Panc1 (cell line): ENCODE data around the gene EVC. TPM values are rescaled to one million over a fixed set of nuclear protein-coding genes. Genes with fewer than 3 reads are reported as not detected.

Experiments used
- ATAC-seq: fragments of 200-7000 bp; cut with Tn5 transposase; 2 replicates; pipeline ENCODE4 v1.9.1; 2020; ENCODE audit warnings: mild to moderate bottlenecking, moderate library complexity
- BruUV-seq: library from RNA; stranded (reverse); fragments of 400-500 nt; replicated peaks from 2 replicates; lab custom pipeline; 2021; lab: Mats Ljungman, UMichigan
- CTCF ChIA-PET: fragments of 300-600 bp; sonication (Branson Sonifier 250); formaldehyde crosslinking; loops from one replicate; lab custom pipeline; 2022; ENCODE audit warnings: antibody characterized with exemption; lab: Charles Lee
- POLR2A ChIA-PET: fragments of 300-600 bp; sonication (Branson Sonifier 250); formaldehyde crosslinking; loops from one replicate; lab custom pipeline; 2022; ENCODE audit warnings: antibody characterized with exemption; lab: Charles Lee
- DNase-seq: peaks from one replicate; pipeline ENCODE4 v3.0.0-alpha.2; 2010; ENCODE audit warnings: low read depth, low spot score
- H3K27ac ChIP-seq: 2 replicates; pipeline ENCODE4 v1.5.1; 2011; ENCODE audit warnings: mild to moderate bottlenecking, low read length, inconsistent platforms
- H3K27me3 ChIP-seq: fragments of 200-500 bp; sonication (Bioruptor generic); 2 replicates; pipeline ENCODE4 v1.6.0; 2014; ENCODE audit warnings: low read length, inconsistent platforms; ENCODE audit not compliant: control insufficient read depth, insufficient read depth
- H3K36me3 ChIP-seq: fragments of 200-500 bp; sonication (Bioruptor generic); 2 replicates; pipeline ENCODE4 v1.5.1; 2014; ENCODE audit warnings: inconsistent platforms, mild to moderate bottlenecking, low read length, moderate library complexity; ENCODE audit not compliant: control insufficient read depth, insufficient read depth
- H3K4me1 ChIP-seq: 2 replicates; pipeline ENCODE4 v1.5.1; 2011; ENCODE audit warnings: inconsistent platforms, mild to moderate bottlenecking, low read length, moderate library complexity; ENCODE audit not compliant: control insufficient read depth, insufficient read depth
- H3K4me3 ChIP-seq, 2 experiments: 2 replicates each; pipeline ENCODE4 v1.5.1; 2011 to 2012; ENCODE audit warnings: low read depth in 2 of 2, low read length in 2 of 2, mild to moderate bottlenecking in 2 of 2, inconsistent platforms in 1 of 2, moderate library complexity in 1 of 2
- H3K9me3 ChIP-seq: fragments of 200-500 bp; sonication (Bioruptor generic); 2 replicates; pipeline ENCODE4 v1.5.1; 2014; ENCODE audit warnings: low read depth, mild to moderate bottlenecking, inconsistent platforms, low read length, moderate library complexity; ENCODE audit not compliant: control insufficient read depth, insufficient read depth
- CTCF ChIP-seq: fragments of 450-650 bp; IDR thresholded peaks from 2 replicates; pipeline ENCODE4 v1.5.1; 2017; ENCODE audit warnings: mild to moderate bottlenecking
- POLR2AphosphoS5 ChIP-seq: IDR thresholded peaks from 2 replicates; pipeline ENCODE4 v1.6.1; 2012; ENCODE audit warnings: mild to moderate bottlenecking, low read depth, low read length, moderate library complexity
- REST ChIP-seq, 2 experiments: IDR thresholded peaks; 2 replicates each; pipeline ENCODE4 v1.6.1; 2011 to 2012; ENCODE audit warnings: low read depth in 2 of 2, control low read depth in 1 of 2, low read length in 1 of 2, mild to moderate bottlenecking in 1 of 2, moderate library complexity in 1 of 2; ENCODE audit not compliant: insufficient read depth in 1 of 2
- SIN3A ChIP-seq: IDR thresholded peaks from 2 replicates; pipeline ENCODE4 v1.6.1; 2012; ENCODE audit warnings: low read depth, mild to moderate bottlenecking, low read length, moderate library complexity, borderline replicate concordance; ENCODE audit not compliant: insufficient read depth
- TCF7L2 ChIP-seq: IDR thresholded peaks from 2 replicates; pipeline ENCODE4 v1.6.1; 2011; ENCODE audit warnings: mild to moderate bottlenecking, low read depth, low read length, inconsistent platforms
- in situ Hi-C: cut with HindIII; loops from 2 replicates; pipeline ENCODE4 v1.10.0; 2016; ENCODE audit warnings: low sequenced_read_pairs, low pct_unique_long_range_greater_than_20kb
- intact Hi-C: fragments of 100-400 bp; cut with micrococcal nuclease; formaldehyde crosslinking; loops from one replicate; pipeline ENCODE4 v1.10.0; 2022; ENCODE audit not compliant: unreplicated experiment
- total RNA-seq: library from RNA; stranded (reverse); gene quantifications from one replicate; pipeline ENCODE4 v1.2.1, GENCODE V29; 2021; ENCODE audit not compliant: unreplicated experiment

The EVC gene
- total RNA-seq, 1 experiment from 2014 or later = 12.1 TPM

GRCh38 chr4:5789141-5789540 lies 78.1 kb downstream of the EVC start:
- intact Hi-C loops = no loop called here
- in situ Hi-C loops = no loop called here
- ATAC-seq (no peak), DNase-seq (no peak)
- no peak overlapping the region for H3K4me3 ChIP-seq
- no peaks in the 10 kb centered on the region for H3K9me3 ChIP-seq
- POLR2A ChIA-PET = no interaction called here
- TF ChIP-seq CTCF (no peak), POLR2AphosphoS5 (no peak), REST (IDR thresholded peaks at IDR 0.05; ENCODE audit: insufficient read depth in 1 of 2, low read depth in 2 of 2, low read length in 1 of 2) (no peak), TCF7L2 (no peak), SIN3A (no peak)
- H3K27me3 ChIP-seq = no peaks in the 10 kb centered on the region
- no peaks in the 10 kb centered on the region for H3K4me1 ChIP-seq
- no peaks in the 10 kb centered on the region for H3K36me3 ChIP-seq
- BruUV-seq = no TSS peak
- H3K27ac ChIP-seq = no peak overlapping the region
- CTCF ChIA-PET = no interaction called here

- peak; percentile 54 for TF ChIP-seq CTCF
- TF ChIP-seq SIN3A = no peak
- Histone ChIP-seq H3K9me3 (no peaks in the 10 kb centered on the region), H3K27ac (no peak overlapping the region), H3K4me1 (no peaks in the 10 kb centered on the region), H3K36me3 (no peaks in the 10 kb centered on the region), H3K27me3 (no peaks in the 10 kb centered on the region), H3K4me3 (no peak overlapping the region)
- intact Hi-C loops (loop anchor here (5.0 kb wide), 1 partner anchor 738 kb away; the partner anchor contains the start of gene STK32B), in situ Hi-C loops (no loop called here)
- no peak for DNase-seq
- ChIA-PET CTCF (interaction anchor here (0.6 kb wide), 1 partner anchor 798 kb away, joined by 4 read pairs; no protein-coding TSS in a partner anchor), POLR2A (no interaction called here)
- no TSS peak for BruUV-seq
- ATAC-seq = no peak
These were observed 79.5 kb downstream of the EVC start for GRCh38 chr4:5790546-5790857.
